Mesendoderm (in vitro differentiated cells): ENCODE data around the gene CDH15.

Experiments
- DNase-seq: peaks from one replicate; pipeline ENCODE4 v3.0.0; 2013
- H2AK5ac ChIP-seq: 2 replicates; pipeline ENCODE4 v1.6.1; 2013; ENCODE audit warnings: low read length, inconsistent platforms
- H2BK120ac ChIP-seq: 2 replicates; pipeline ENCODE4 v1.6.1; 2013; ENCODE audit warnings: low read depth, mild to moderate bottlenecking, low read length, moderate library complexity, mixed read lengths
- H2BK15ac ChIP-seq: replicated peaks from 2 replicates; pipeline ENCODE4 v1.6.1; 2013; ENCODE audit warnings: low read depth, mild to moderate bottlenecking, moderate library complexity
- H2BK5ac ChIP-seq: 2 replicates; pipeline ENCODE4 v1.6.1; 2013; ENCODE audit warnings: low read length, inconsistent platforms
- H3K18ac ChIP-seq: 2 replicates; pipeline ENCODE4 v1.6.1; 2013; ENCODE audit warnings: mild to moderate bottlenecking, low read length, mixed read lengths
- H3K23ac ChIP-seq: one replicate; pipeline ENCODE4 v1.6.1; 2013; ENCODE audit warnings: low read length
- H3K27ac ChIP-seq: 2 replicates; pipeline ENCODE4 v1.5.1; 2013; ENCODE audit warnings: low read depth, mild to moderate bottlenecking, inconsistent platforms, low read length, moderate library complexity
- H3K27me3 ChIP-seq: 2 replicates; pipeline ENCODE4 v1.6.1; 2013; ENCODE audit warnings: low read length, control low read depth, mild to moderate bottlenecking, inconsistent platforms; ENCODE audit not compliant: insufficient read depth, poor library complexity
- H3K36me3 ChIP-seq: 2 replicates; pipeline ENCODE4 v1.6.1; 2013; ENCODE audit warnings: low read length, inconsistent platforms; ENCODE audit not compliant: control insufficient read depth, insufficient read depth
- H3K4ac ChIP-seq: one replicate; pipeline ENCODE4 v1.6.1; 2013; ENCODE audit warnings: low read depth, mild to moderate bottlenecking, low read length, moderate library complexity
- H3K4me1 ChIP-seq: 2 replicates; pipeline ENCODE4 v1.6.1; 2013; ENCODE audit warnings: low read depth, low read length, inconsistent platforms; ENCODE audit not compliant: control insufficient read depth
- H3K4me2 ChIP-seq: 2 replicates; pipeline ENCODE4 v1.6.1; 2013; ENCODE audit warnings: low read length
- H3K4me3 ChIP-seq: 2 replicates; pipeline ENCODE4 v1.5.1; 2013; ENCODE audit warnings: mild to moderate bottlenecking, low read length
- H3K56ac ChIP-seq: one replicate; pipeline ENCODE4 v1.6.1; 2013; ENCODE audit warnings: low read length
- H3K79me1 ChIP-seq: 2 replicates; pipeline ENCODE4 v1.6.1; 2013; ENCODE audit warnings: low read length, inconsistent platforms
- H3K79me2 ChIP-seq: 2 replicates; pipeline ENCODE4 v1.6.1; 2013; ENCODE audit warnings: mild to moderate bottlenecking, low read length; ENCODE audit not compliant: control insufficient read depth, insufficient read depth
- H3K9ac ChIP-seq: 2 replicates; pipeline ENCODE4 v1.6.1; 2013; ENCODE audit warnings: low read length, inconsistent platforms
- H4K5ac ChIP-seq: one replicate; pipeline ENCODE4 v1.6.1; 2013; ENCODE audit warnings: low read length
- H4K8ac ChIP-seq: one replicate; pipeline ENCODE4 v1.6.1; 2013; ENCODE audit warnings: low read depth, mild to moderate bottlenecking, control low read depth, low read length, moderate library complexity
- WGBS: extraction: QIAGEN DNeasy Blood & Tissue Kit; methylation state at CpG from one replicate; pipeline ENCODE4 v1.1.7; 2013; ENCODE audit warnings: low lambda C conversion rate, missing lambda C conversion rate; ENCODE audit not compliant: insufficient coverage; ENCODE audit errors: extremely low coverage; 5-methylcytosine and 5-hydroxymethylcytosine counted together

Gene CDH15

GRCh38 chr16:89200850-89201411 lies 29.4 kb downstream of the CDH15 start:
- Histone ChIP-seq H3K23ac (peak overlapping the region; percentile 9), H3K27me3 (peaks cover 12% of the 10 kb centered on the region), H3K18ac (no peak overlapping the region), H3K4ac (no peak overlapping the region), H4K5ac (no peak overlapping the region), H2BK5ac (no peak overlapping the region), H2BK120ac (no peak overlapping the region), H3K4me3 (peak overlapping the region; percentile 40), H3K9ac (peak overlapping the region; percentile 61), H3K79me2 (no peaks in the 10 kb centered on the region), H2BK15ac (no peak overlapping the region), H3K36me3 (no peaks in the 10 kb centered on the region), H2AK5ac (no peak overlapping the region), H3K27ac (no peak overlapping the region), H4K8ac (no peak overlapping the region), H3K4me2 (peak overlapping the region; percentile 91), H3K56ac (peak overlapping the region; percentile 81), H3K79me1 (no peaks in the 10 kb centered on the region), H3K4me1 (no peaks in the 10 kb centered on the region)
- no CpG with 5 or more reads among the region's 58 CpGs for WGBS
- no peak for DNase-seq

DNA sequence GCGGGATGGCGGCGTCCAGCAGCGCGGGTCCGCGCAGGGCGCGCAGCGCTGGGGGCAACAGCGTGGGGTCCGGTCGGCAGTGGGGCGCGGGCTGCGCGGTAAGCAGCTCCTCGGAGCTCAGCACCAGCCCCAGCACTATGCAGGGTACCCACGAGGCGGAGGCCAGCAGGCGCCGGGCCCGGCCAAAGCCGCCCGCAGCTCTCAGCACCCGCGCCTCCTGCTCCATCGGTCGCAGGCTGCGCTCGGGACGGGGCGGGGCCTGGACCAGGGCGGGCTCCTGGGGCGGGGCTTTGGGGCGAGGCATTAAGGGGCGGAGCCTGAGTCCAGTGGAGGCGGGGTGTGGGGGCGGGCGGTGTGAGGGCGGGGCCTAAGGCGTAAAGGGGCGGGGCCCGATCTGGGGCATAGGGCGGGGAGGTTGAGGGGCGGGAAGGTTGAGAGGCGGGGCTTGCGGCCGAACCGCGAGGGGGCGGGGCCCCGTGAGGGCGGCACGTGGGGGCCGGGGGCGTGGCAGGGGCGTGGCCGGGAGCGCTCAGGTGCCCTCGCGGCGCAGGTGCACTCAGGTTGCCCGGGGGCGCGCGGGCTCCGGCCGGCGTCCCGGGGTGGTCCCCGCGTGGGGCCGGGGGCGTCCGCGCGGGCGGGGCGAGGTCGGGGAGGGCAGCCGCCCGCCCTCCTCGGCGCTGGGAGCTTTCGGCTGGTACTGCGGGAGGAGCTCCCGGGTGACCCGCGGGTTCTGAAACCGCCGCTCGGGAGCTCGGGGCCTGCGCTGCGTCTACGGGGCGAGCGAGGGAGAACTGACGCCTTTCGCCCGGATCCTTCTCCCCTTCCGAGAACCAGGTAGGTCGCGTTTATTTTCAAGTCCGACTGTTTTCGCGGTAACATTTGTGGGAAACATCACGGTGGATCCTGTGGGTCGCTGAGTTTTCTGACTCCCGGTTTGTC lies 30.2 kb downstream of the CDH15 start:
- Histone ChIP-seq H3K18ac (peak overlapping the region; percentile 20), H2BK15ac (no peak overlapping the region), H3K56ac (peak overlapping the region; percentile 81), H3K36me3 (no peaks in the 10 kb centered on the region), H3K9ac (peak overlapping the region; percentile 61), H3K4me2 (peak overlapping the region; percentile 91), H2BK5ac (no peak overlapping the region), H3K27ac (no peak overlapping the region), H4K5ac (no peak overlapping the region), H4K8ac (no peak overlapping the region), H3K4ac (no peak overlapping the region), H3K79me2 (no peaks in the 10 kb centered on the region), H3K4me3 (peak overlapping the region; percentile 33), H3K79me1 (no peaks in the 10 kb centered on the region), H3K4me1 (no peaks in the 10 kb centered on the region), H3K27me3 (peaks cover 12% of the 10 kb centered on the region), H2BK120ac (no peak overlapping the region), H3K23ac (peak overlapping the region; percentile 9), H2AK5ac (no peak overlapping the region)
- WGBS, result no CpG with 5 or more reads among the region's 111 CpGs
- DNase-seq, result peak; percentile 85

GRCh38 chr16:89202422-89203215 lies 31.1 kb downstream of the CDH15 start:
- Histone ChIP-seq H4K8ac (no peak overlapping the region), H3K4me3 (no peak overlapping the region)
- DNase-seq, result no peak

GRCh38 chr16:89207993-89208392 lies 36.4 kb downstream of the CDH15 start:
- H3K79me2 ChIP-seq, result no peaks in the 10 kb centered on the region
- no peak overlapping the region for H3K4ac ChIP-seq
- no peak overlapping the region for H2BK15ac ChIP-seq
- WGBS, result no CpG with 5 or more reads among the region's 4 CpGs
- no peaks in the 10 kb centered on the region for H3K4me1 ChIP-seq
- no peaks in the 10 kb centered on the region for H3K36me3 ChIP-seq
- H3K23ac ChIP-seq, result no peak overlapping the region
- no peak overlapping the region for H2BK5ac ChIP-seq
- H3K27ac ChIP-seq, result no peak overlapping the region
- H4K5ac ChIP-seq, result no peak overlapping the region
- no peak overlapping the region for H3K4me2 ChIP-seq
- no peaks in the 10 kb centered on the region for H3K79me1 ChIP-seq
- DNase-seq, result no peak
- no peak overlapping the region for H3K4me3 ChIP-seq
- no peak overlapping the region for H3K56ac ChIP-seq
- peaks cover 2% of the 10 kb centered on the region for H3K27me3 ChIP-seq
- no peak overlapping the region for H4K8ac ChIP-seq
- no peak overlapping the region for H3K18ac ChIP-seq
- H2AK5ac ChIP-seq, result no peak overlapping the region
- no peak overlapping the region for H2BK120ac ChIP-seq
- no peak overlapping the region for H3K9ac ChIP-seq

More at GRCh38 chr16:89202422-89203215, 31.1 kb downstream of the CDH15 start:
- WGBS, result no CpG with 5 or more reads among the region's 49 CpGs
- Histone ChIP-seq H3K23ac (no peak overlapping the region), H3K27me3 (peaks cover 12% of the 10 kb centered on the region), H4K5ac (no peak overlapping the region), H3K4ac (no peak overlapping the region), H3K4me1 (no peaks in the 10 kb centered on the region), H3K36me3 (no peaks in the 10 kb centered on the region), H2BK120ac (no peak overlapping the region), H3K56ac (no peak overlapping the region), H2AK5ac (no peak overlapping the region), H3K79me1 (no peaks in the 10 kb centered on the region), H3K4me2 (no peak overlapping the region), H3K18ac (no peak overlapping the region), H2BK15ac (no peak overlapping the region), H3K9ac (no peak overlapping the region), H2BK5ac (no peak overlapping the region), H3K27ac (no peak overlapping the region), H3K79me2 (no peaks in the 10 kb centered on the region)

- H3K79me1 ChIP-seq, result no peaks in the 10 kb centered on the region
- H3K18ac ChIP-seq, result no peak overlapping the region
- no peak overlapping the region for H3K4me2 ChIP-seq
- DNase-seq, result no peak
- no peak overlapping the region for H3K4ac ChIP-seq
- H2BK120ac ChIP-seq, result no peak overlapping the region
- no peak overlapping the region for H3K4me3 ChIP-seq
- H3K27ac ChIP-seq, result no peak overlapping the region
- H3K9ac ChIP-seq, result no peak overlapping the region
- H2BK15ac ChIP-seq, result no peak overlapping the region
- H4K8ac ChIP-seq, result no peak overlapping the region
- no peak overlapping the region for H3K23ac ChIP-seq
- H4K5ac ChIP-seq, result no peak overlapping the region
- no CpG with 5 or more reads among the region's 15 CpGs for WGBS
- H2AK5ac ChIP-seq, result no peak overlapping the region
- H2BK5ac ChIP-seq, result no peak overlapping the region
- H3K79me2 ChIP-seq, result no peaks in the 10 kb centered on the region
- H3K56ac ChIP-seq, result no peak overlapping the region
- no peaks in the 10 kb centered on the region for H3K27me3 ChIP-seq
- no peaks in the 10 kb centered on the region for H3K4me1 ChIP-seq
- no peaks in the 10 kb centered on the region for H3K36me3 ChIP-seq
Observed at GRCh38 chr16:89209522-89210044, 38.0 kb downstream of the CDH15 start.
